ENCODE data around the gene GMEB2. TPM values are rescaled to one million over a fixed set of nuclear protein-coding genes. Genes with fewer than 3 reads are reported as not detected.
"Not testable (repeated sequence)": the region's sequence is repeated elsewhere in the genome, so short reads cannot be mapped to it uniquely, and the experiment has no call there.

The GMEB2 gene
- total RNA-seq, 1 experiment from 2014 or later: 14.3 TPM

- H2AFZ ChIP-seq (ENCODE audit: low read length): no peak overlapping the region
- no CpG with 5 or more reads among the region's 48 CpGs for WGBS (ENCODE audit: extremely low coverage, insufficient read length, low lambda C conversion rate)
- H2BK12ac ChIP-seq (ENCODE audit: insufficient read length, low read depth, low read length): no peak overlapping the region
- no peaks in the 10 kb centered on the region for H3K9me3 ChIP-seq (ENCODE audit: control insufficient read depth, low read depth, low read length)
- no peak overlapping the region for H3K9ac ChIP-seq (ENCODE audit: extremely low read depth, insufficient read length, low read length)
- no peak overlapping the region; a peak in 1 of 7 replicates for H3K27ac Mint-ChIP-seq
- peaks cover 4% of the 10 kb centered on the region for H3K23me2 ChIP-seq (ENCODE audit: insufficient read length, low read depth, low read length, poor library complexity, severe bottlenecking)
- no peak overlapping the region for H2BK5ac ChIP-seq (ENCODE audit: insufficient read length, low read length)
- no peak overlapping the region for H3K4ac ChIP-seq (ENCODE audit: low read depth, low read length)
- no peak overlapping the region for H4K91ac ChIP-seq (ENCODE audit: insufficient read length, low read depth, low read length)
- no peak overlapping the region for H3K4me3 Mint-ChIP-seq
- no peak overlapping the region for H3K27ac ChIP-seq (ENCODE audit: insufficient read length, low read depth, low read length)
- H3K4me1 ChIP-seq (ENCODE audit: insufficient read depth, low read length): no peaks in the 10 kb centered on the region
- H3K79me2 ChIP-seq (ENCODE audit: insufficient read depth, low read length): no peaks in the 10 kb centered on the region
- H2BK20ac ChIP-seq (ENCODE audit: low read depth, low read length, poor library complexity, severe bottlenecking): no peak overlapping the region
- no peaks in the 10 kb centered on the region for H3K79me1 ChIP-seq (ENCODE audit: insufficient read depth, low read depth, low read length, poor library complexity, severe bottlenecking)
- TF ChIP-seq CTCF (conservative IDR thresholded peaks at IDR 0.05): no peak
- H2BK120ac ChIP-seq (ENCODE audit: low read depth, low read length, poor library complexity, severe bottlenecking): no peak overlapping the region
- no peaks in the 10 kb centered on the region for H4K20me1 ChIP-seq (ENCODE audit: control insufficient read depth, insufficient read depth, insufficient read length)
- no peak overlapping the region for H3K23ac ChIP-seq (ENCODE audit: insufficient read length, low read depth, low read length)
- H3K56ac ChIP-seq (ENCODE audit: insufficient read length, low read depth, low read length): no peak overlapping the region
- no peak for DNase-seq
- H3K36me3 Mint-ChIP-seq (ENCODE audit: insufficient read depth in 1 of 3, low read depth in 3 of 3): no peaks in the 10 kb centered on the region
- no peaks in the 10 kb centered on the region for H3K27me3 ChIP-seq (ENCODE audit: insufficient read depth, low read length)
- H3K14ac ChIP-seq (ENCODE audit: insufficient read depth, low read length): no peak overlapping the region
- no peak overlapping the region for H2BK15ac ChIP-seq (ENCODE audit: low read depth, low read length)
- no peaks in the 10 kb centered on the region for H3K9me3 Mint-ChIP-seq
- no peak overlapping the region for H4K8ac ChIP-seq (replicated peaks; ENCODE audit: insufficient read length, low read depth, low read length)
- H4K5ac ChIP-seq (ENCODE audit: insufficient read length, low read depth, low read length): no peak overlapping the region
- H3K27me3 Mint-ChIP-seq (ENCODE audit: low read depth): no peaks in the 10 kb centered on the region; the same call in 1 of the 2 replicates
- no peak overlapping the region for H3K4me2 ChIP-seq (ENCODE audit: insufficient read depth, insufficient read length, low read length)
- no peak overlapping the region for H3K18ac ChIP-seq (ENCODE audit: insufficient read length, low read depth, low read length)
- H2AK5ac ChIP-seq (ENCODE audit: insufficient read length, low read length): no peak overlapping the region
- H3K4me1 Mint-ChIP-seq: peaks cover 4 to 10% of the 10 kb centered on the region in 2 experiments; a peak in 3 of 4 replicates
- H3T11ph ChIP-seq (ENCODE audit: low read length): no peak overlapping the region
Observed at GRCh38 chr20:63572071-63572787, 54.7 kb downstream of the GMEB2 start.

DNA sequence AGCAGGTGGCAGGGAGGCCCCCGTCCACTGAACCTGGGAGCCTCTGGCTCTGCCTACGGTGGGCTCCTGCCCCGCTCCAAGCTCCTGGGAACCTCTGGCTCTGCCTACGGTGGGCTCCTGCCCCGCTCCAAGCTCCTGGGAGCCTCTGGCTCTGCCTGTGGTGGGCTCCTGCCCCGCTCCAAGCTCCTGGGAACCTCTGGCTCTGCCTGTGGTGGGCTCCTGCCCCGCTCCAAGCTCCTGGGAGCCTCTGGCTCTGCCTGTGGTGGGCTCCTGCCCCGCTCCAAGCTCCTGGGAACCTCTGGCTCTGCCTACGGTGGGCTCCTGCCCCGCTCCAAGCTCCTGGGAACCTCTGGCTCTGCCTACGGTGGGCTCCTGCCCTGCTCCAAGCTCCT, 55.8 kb downstream of the GMEB2 start:
- H2BK20ac ChIP-seq (ENCODE audit: low read depth, low read length, poor library complexity, severe bottlenecking); H3K9me3 ChIP-seq (ENCODE audit: control insufficient read depth, low read depth, low read length); H3K9ac ChIP-seq (ENCODE audit: extremely low read depth, insufficient read length, low read length); H3T11ph ChIP-seq (ENCODE audit: low read length); H4K5ac ChIP-seq (ENCODE audit: insufficient read length, low read depth, low read length); H3K27ac Mint-ChIP-seq; H3K4me3 Mint-ChIP-seq; H3K79me2 ChIP-seq (ENCODE audit: insufficient read depth, low read length); H3K56ac ChIP-seq (ENCODE audit: insufficient read length, low read depth, low read length); H3K9me3 Mint-ChIP-seq; H3K4me1 Mint-ChIP-seq; H2AFZ ChIP-seq (ENCODE audit: low read length); H3K14ac ChIP-seq (ENCODE audit: insufficient read depth, low read length); H3K79me1 ChIP-seq (ENCODE audit: insufficient read depth, low read depth, low read length, poor library complexity, severe bottlenecking); H3K23me2 ChIP-seq (ENCODE audit: insufficient read length, low read depth, low read length, poor library complexity, severe bottlenecking); H4K91ac ChIP-seq (ENCODE audit: insufficient read length, low read depth, low read length); H3K18ac ChIP-seq (ENCODE audit: insufficient read length, low read depth, low read length); H2BK12ac ChIP-seq (ENCODE audit: insufficient read length, low read depth, low read length); H2BK15ac ChIP-seq (ENCODE audit: low read depth, low read length); H3K27ac ChIP-seq (ENCODE audit: insufficient read length, low read depth, low read length); H2BK120ac ChIP-seq (ENCODE audit: low read depth, low read length, poor library complexity, severe bottlenecking); H3K4me2 ChIP-seq (ENCODE audit: insufficient read depth, insufficient read length, low read length); H3K27me3 Mint-ChIP-seq (ENCODE audit: low read depth); H2AK5ac ChIP-seq (ENCODE audit: insufficient read length, low read length); H3K4ac ChIP-seq (ENCODE audit: low read depth, low read length); H3K23ac ChIP-seq (ENCODE audit: insufficient read length, low read depth, low read length); H2BK5ac ChIP-seq (ENCODE audit: insufficient read length, low read length); H3K4me1 ChIP-seq (ENCODE audit: insufficient read depth, low read length); H4K20me1 ChIP-seq (ENCODE audit: control insufficient read depth, insufficient read depth, insufficient read length); H3K36me3 Mint-ChIP-seq (ENCODE audit: insufficient read depth in 1 of 3, low read depth in 3 of 3); DNase-seq; H3K27me3 ChIP-seq (ENCODE audit: insufficient read depth, low read length); H4K8ac ChIP-seq (replicated peaks; ENCODE audit: insufficient read length, low read depth, low read length): not testable (repeated sequence)
- WGBS (ENCODE audit: extremely low coverage, insufficient read length, low lambda C conversion rate): no CpG with 5 or more reads among the region's 11 CpGs
